ENCODE results near the gene GSTA2.
"Not testable (repeated sequence)": the region's sequence is repeated elsewhere in the genome, so short reads cannot be mapped to it uniquely, and the experiment has no call there.

Gene GSTA2

GRCh38 chr6:52760105-52760765 is 3.0 kb downstream of the GSTA2 start:
- no peaks in the 10 kb centered on the region for H3K9me2 ChIP-seq (replicated peaks; ENCODE audit: insufficient read depth, low read length)
- H3K36me3 ChIP-seq (replicated peaks; ENCODE audit: insufficient read depth, low read length), result no peaks in the 10 kb centered on the region
- DNase-seq, result no peak
- no peaks in the 10 kb centered on the region for H3K27me3 ChIP-seq (replicated peaks; ENCODE audit: insufficient read depth, low read length)
- H3F3A ChIP-seq (ENCODE audit: insufficient read depth, low read length), result no peaks in the 10 kb centered on the region
- TF ChIP-seq EZH2phosphoT487 (IDR thresholded peaks at IDR 0.05; ENCODE audit: low read length) (no peak), CTCF (IDR thresholded peaks at IDR 0.05; ENCODE audit: low read length) (no peak), EZH2 (optimal IDR thresholded peaks at IDR 0.05; ENCODE audit: low read depth, low read length) (no peak)
- H3K4me3 ChIP-seq (ENCODE audit: low read length), result no peak overlapping the region
- no peak overlapping the region for H3K27ac ChIP-seq (ENCODE audit: low read length)
- no peak overlapping the region for H3K9ac ChIP-seq (ENCODE audit: low read length)
- no peak overlapping the region for H3K4me2 ChIP-seq (ENCODE audit: low read depth, low read length)
- no peaks in the 10 kb centered on the region for H3K9me3 ChIP-seq (replicated peaks; ENCODE audit: insufficient read depth, low read length)
- no peak overlapping the region for H2AFZ ChIP-seq (ENCODE audit: low read length)
- H4K20me1 ChIP-seq (ENCODE audit: insufficient read depth, low read length), result no peaks in the 10 kb centered on the region
- no peaks in the 10 kb centered on the region for H3K79me2 ChIP-seq (ENCODE audit: low read length)
- H3K4me1 ChIP-seq (ENCODE audit: low read length), result no peaks in the 10 kb centered on the region

- H3K9me3 ChIP-seq (replicated peaks; ENCODE audit: insufficient read depth, low read length), result no peaks in the 10 kb centered on the region
- H4K20me1 ChIP-seq (ENCODE audit: insufficient read depth, low read length), result no peaks in the 10 kb centered on the region
- H3K27ac ChIP-seq (ENCODE audit: low read length), result no peak overlapping the region
- no peak overlapping the region for H3K4me2 ChIP-seq (ENCODE audit: low read depth, low read length)
- H3K36me3 ChIP-seq (replicated peaks; ENCODE audit: insufficient read depth, low read length), result no peaks in the 10 kb centered on the region
- H3K4me3 ChIP-seq (ENCODE audit: low read length), result no peak overlapping the region
- no peak overlapping the region for H3K9ac ChIP-seq (ENCODE audit: low read length)
- TF ChIP-seq CTCF (IDR thresholded peaks at IDR 0.05; ENCODE audit: low read length) (no peak), EZH2phosphoT487 (IDR thresholded peaks at IDR 0.05; ENCODE audit: low read length) (no peak), EZH2 (optimal IDR thresholded peaks at IDR 0.05; ENCODE audit: low read depth, low read length) (no peak)
- no peaks in the 10 kb centered on the region for H3F3A ChIP-seq (ENCODE audit: insufficient read depth, low read length)
- no peaks in the 10 kb centered on the region for H3K4me1 ChIP-seq (ENCODE audit: low read length)
- no peak overlapping the region for H2AFZ ChIP-seq (ENCODE audit: low read length)
- H3K79me2 ChIP-seq (ENCODE audit: low read length), result no peaks in the 10 kb centered on the region
- H3K9me2 ChIP-seq (replicated peaks; ENCODE audit: insufficient read depth, low read length), result no peaks in the 10 kb centered on the region
- DNase-seq, result no peak
- no peaks in the 10 kb centered on the region for H3K27me3 ChIP-seq (replicated peaks; ENCODE audit: insufficient read depth, low read length)
These were observed 4.2 kb downstream of the GSTA2 start for GRCh38 chr6:52759085-52759484.

GRCh38 chr6:52757651-52758338 is 5.5 kb downstream of the GSTA2 start:
- H3K79me2 ChIP-seq (ENCODE audit: low read length); H3K27ac ChIP-seq (ENCODE audit: low read length); H3K9me2 ChIP-seq (replicated peaks; ENCODE audit: insufficient read depth, low read length); H3F3A ChIP-seq (ENCODE audit: insufficient read depth, low read length); H4K20me1 ChIP-seq (ENCODE audit: insufficient read depth, low read length); H3K4me3 ChIP-seq (ENCODE audit: low read length); H3K27me3 ChIP-seq (replicated peaks; ENCODE audit: insufficient read depth, low read length); H3K9me3 ChIP-seq (replicated peaks; ENCODE audit: insufficient read depth, low read length); H2AFZ ChIP-seq (ENCODE audit: low read length); H3K36me3 ChIP-seq (replicated peaks; ENCODE audit: insufficient read depth, low read length); H3K4me1 ChIP-seq (ENCODE audit: low read length); DNase-seq; H3K4me2 ChIP-seq (ENCODE audit: low read depth, low read length); H3K9ac ChIP-seq (ENCODE audit: low read length): not testable (repeated sequence)

- Histone ChIP-seq H3K9ac (ENCODE audit: low read length) (no peak overlapping the region), H3K27ac (ENCODE audit: low read length) (no peak overlapping the region), H3K9me3 (replicated peaks; ENCODE audit: insufficient read depth, low read length) (no peaks in the 10 kb centered on the region), H3K4me2 (ENCODE audit: low read depth, low read length) (no peak overlapping the region), H3K4me1 (ENCODE audit: low read length) (no peaks in the 10 kb centered on the region), H3K4me3 (ENCODE audit: low read length) (no peak overlapping the region), H2AFZ (ENCODE audit: low read length) (no peak overlapping the region), H3F3A (ENCODE audit: insufficient read depth, low read length) (no peaks in the 10 kb centered on the region), H3K79me2 (ENCODE audit: low read length) (no peaks in the 10 kb centered on the region), H4K20me1 (ENCODE audit: insufficient read depth, low read length) (no peaks in the 10 kb centered on the region), H3K9me2 (replicated peaks; ENCODE audit: insufficient read depth, low read length) (no peaks in the 10 kb centered on the region), H3K27me3 (replicated peaks; ENCODE audit: insufficient read depth, low read length) (no peaks in the 10 kb centered on the region), H3K36me3 (replicated peaks; ENCODE audit: insufficient read depth, low read length) (no peaks in the 10 kb centered on the region)
- no peak for TF ChIP-seq EZH2 (optimal IDR thresholded peaks at IDR 0.05; ENCODE audit: low read depth, low read length)
- no peak for DNase-seq
These were observed 8.8 kb downstream of the GSTA2 start for GRCh38 chr6:52754443-52754842.

GRCh38 chr6:52753137-52753536 is 10.1 kb downstream of the GSTA2 start:
- not testable (repeated sequence) for H3K4me3 ChIP-seq (ENCODE audit: low read length); H3K9me3 ChIP-seq (replicated peaks; ENCODE audit: insufficient read depth, low read length); H3K9me2 ChIP-seq (replicated peaks; ENCODE audit: insufficient read depth, low read length); H3K27me3 ChIP-seq (replicated peaks; ENCODE audit: insufficient read depth, low read length); DNase-seq; H3F3A ChIP-seq (ENCODE audit: insufficient read depth, low read length); H3K36me3 ChIP-seq (replicated peaks; ENCODE audit: insufficient read depth, low read length); H3K27ac ChIP-seq (ENCODE audit: low read length); H4K20me1 ChIP-seq (ENCODE audit: insufficient read depth, low read length); H3K79me2 ChIP-seq (ENCODE audit: low read length); H3K4me1 ChIP-seq (ENCODE audit: low read length); H2AFZ ChIP-seq (ENCODE audit: low read length); H3K9ac ChIP-seq (ENCODE audit: low read length); H3K4me2 ChIP-seq (ENCODE audit: low read depth, low read length)

Measured in MM.1S (cell line).